AG09319 (cell line): Measurements from ENCODE around the gene TNFSF13B.

Experiments used
- DNase-seq: peaks from one replicate; pipeline ENCODE4 v3.0.0-alpha.2; 2010; ENCODE audit warnings: low read depth; ENCODE audit errors: extremely low read depth
- CTCF ChIP-seq: IDR thresholded peaks from 2 replicates; pipeline ENCODE4 v1.5.1; 2011; ENCODE audit warnings: low read depth, mild to moderate bottlenecking, inconsistent platforms, low read length, moderate library complexity

TNFSF13B gene

GRCh38 chr13:108270442-108270841, 924 bp downstream of the TNFSF13B start:
- no peak for TF ChIP-seq CTCF
- no peak for DNase-seq

- TF ChIP-seq CTCF: no peak
- DNase-seq: no peak
These were observed 2.8 kb downstream of the TNFSF13B start for GRCh38 chr13:108272333-108272732.

DNA sequence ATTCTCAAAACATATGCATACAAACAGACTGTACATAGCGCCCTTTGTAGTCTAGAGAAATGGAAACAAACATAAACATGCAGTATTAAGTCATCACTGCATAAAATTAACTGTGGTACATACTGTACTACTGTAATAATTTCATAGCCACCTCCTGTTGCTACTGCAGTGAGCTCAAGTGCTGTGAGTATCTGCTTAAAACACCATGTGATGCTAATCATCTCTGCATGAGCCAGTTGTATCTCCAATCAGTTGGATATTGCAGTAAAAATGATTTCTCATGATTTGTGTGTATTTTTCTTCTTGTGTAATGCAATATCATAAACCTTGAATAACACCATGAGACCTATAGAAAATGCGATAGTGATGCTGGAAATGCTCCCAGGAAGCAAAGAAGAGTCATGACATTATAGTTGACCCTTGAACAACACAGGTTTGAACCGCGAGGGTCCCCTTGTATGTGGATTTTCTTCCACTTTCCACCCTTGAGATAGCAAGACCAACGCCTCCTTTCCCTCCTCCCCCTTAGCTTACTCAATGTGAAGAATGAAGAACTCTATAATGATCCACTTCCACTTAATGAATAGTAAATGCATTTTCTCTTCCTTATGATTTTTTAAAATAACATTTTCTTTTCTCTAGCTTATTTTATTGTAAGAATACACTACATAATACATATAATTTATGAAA, 4.1 kb downstream of the TNFSF13B start:
- DNase-seq: no peak
- no peak for TF ChIP-seq CTCF

- DNase-seq: no peak
- TF ChIP-seq CTCF: no peak
These were observed 5.2 kb downstream of the TNFSF13B start for GRCh38 chr13:108274718-108275117.

GRCh38 chr13:108276060-108276459, 6.5 kb downstream of the TNFSF13B start:
- DNase-seq: no peak

DNA sequence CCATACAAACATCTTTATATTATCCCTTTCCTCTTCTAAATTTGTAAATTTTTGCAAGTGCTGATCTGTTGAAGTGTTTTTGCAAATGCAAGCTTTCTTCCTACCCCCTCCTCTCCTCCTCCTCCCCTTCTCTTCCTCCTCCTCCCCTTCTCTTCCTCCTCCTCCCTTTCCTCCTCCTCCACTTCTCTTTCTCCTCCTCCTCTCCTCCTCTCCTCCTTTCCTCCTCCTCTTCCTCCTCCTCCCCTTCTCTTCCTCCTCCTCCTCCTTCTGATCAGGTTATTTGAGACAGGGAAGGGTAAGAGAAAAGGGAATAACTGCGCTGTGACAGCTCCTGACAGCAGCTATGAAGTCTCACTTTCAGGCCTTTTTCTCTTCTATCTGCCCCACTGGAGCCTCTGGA, 8.9 kb downstream of the TNFSF13B start:
- DNase-seq: no peak
- no peak for TF ChIP-seq CTCF

More at GRCh38 chr13:108276060-108276459, 6.5 kb downstream of the TNFSF13B start:
- TF ChIP-seq CTCF: no peak

GRCh38 chr13:108281901-108282300, 12.4 kb downstream of the TNFSF13B start:
- DNase-seq: no peak
- no peak for TF ChIP-seq CTCF
